ENCODE data around the gene ERCC2.

- TF ChIP-seq CTCF (IDR thresholded peaks at IDR 0.05), result no peak
- no peak for TF ChIP-seq POLR2A (IDR thresholded peaks at IDR 0.05)
These were observed 20.9 kb downstream of the ERCC2 start for GRCh38 chr19:45349430-45349941.

All from tibial nerve (tissue), 3 donors.